ENCODE measurements around the gene SKA1. TPM values are rescaled to one million over a fixed set of nuclear protein-coding genes. Genes with fewer than 3 reads are reported as not detected.

SKA1 gene
- total and polyA plus RNA-seq, 2 of the 13 experiments (the other 11 are each of a cell fraction or from before 2014, with no cell fraction given) = 5.3 to 21.3 TPM

- TF ChIP-seq ZBTB44 (CRISPR knock-in tag; IDR thresholded peaks at IDR 0.05) (no peak), ZNF496 (CRISPR knock-in tag; IDR thresholded peaks at IDR 0.05; ENCODE audit: insufficient replicate concordance) (no peak), TBX2 (CRISPR knock-in tag; IDR thresholded peaks at IDR 0.05; ENCODE audit: borderline replicate concordance) (peak; percentile 61; the same call in 1 of the 2 replicates), YEATS2 (CRISPR knock-in tag; IDR thresholded peaks at IDR 0.05; ENCODE audit: borderline replicate concordance) (0 out of 2 replicates have a peak, but pooled peaks have one; percentile 29), PRDM15 (CRISPR knock-in tag; IDR thresholded peaks at IDR 0.05) (no peak), SKI (IDR thresholded peaks at IDR 0.05; ENCODE audit: partially characterized antibody) (no peak), ZNF670 (CRISPR knock-in tag; IDR thresholded peaks at IDR 0.05; ENCODE audit: borderline replicate concordance) (no peak), ARNT (IDR thresholded peaks at IDR 0.05) (no peak), REXO4 (CRISPR knock-in tag; IDR thresholded peaks at IDR 0.05; ENCODE audit: borderline replicate concordance) (no peak), ZBTB3 (CRISPR knock-in tag; IDR thresholded peaks at IDR 0.05; ENCODE audit: borderline replicate concordance, low read depth) (no peak), HMG20A (CRISPR knock-in tag; IDR thresholded peaks at IDR 0.05; ENCODE audit: borderline replicate concordance) (no peak), ZNF468 (CRISPR knock-in tag; IDR thresholded peaks at IDR 0.05) (no peak), ZNF382 (CRISPR knock-in tag; IDR thresholded peaks at IDR 0.05; ENCODE audit: borderline replicate concordance) (no peak), ZNF672 (CRISPR knock-in tag; IDR thresholded peaks at IDR 0.05) (no peak), ZNF333 (CRISPR knock-in tag; IDR thresholded peaks at IDR 0.05; ENCODE audit: borderline replicate concordance) (no peak), ZNF362 (CRISPR knock-in tag; IDR thresholded peaks at IDR 0.05; ENCODE audit: borderline replicate concordance) (no peak), CHCHD3 (CRISPR knock-in tag; IDR thresholded peaks at IDR 0.05) (no peak), SALL1 (CRISPR knock-in tag; IDR thresholded peaks at IDR 0.05) (peak; percentile 52; the same call in 1 of the 2 replicates), ZNF274 (CRISPR knock-in tag; IDR thresholded peaks at IDR 0.05) (no peak), RAD51 (IDR thresholded peaks at IDR 0.05; ENCODE audit: borderline replicate concordance) (no peak)
- TF ChIP-seq, protein P1, sequence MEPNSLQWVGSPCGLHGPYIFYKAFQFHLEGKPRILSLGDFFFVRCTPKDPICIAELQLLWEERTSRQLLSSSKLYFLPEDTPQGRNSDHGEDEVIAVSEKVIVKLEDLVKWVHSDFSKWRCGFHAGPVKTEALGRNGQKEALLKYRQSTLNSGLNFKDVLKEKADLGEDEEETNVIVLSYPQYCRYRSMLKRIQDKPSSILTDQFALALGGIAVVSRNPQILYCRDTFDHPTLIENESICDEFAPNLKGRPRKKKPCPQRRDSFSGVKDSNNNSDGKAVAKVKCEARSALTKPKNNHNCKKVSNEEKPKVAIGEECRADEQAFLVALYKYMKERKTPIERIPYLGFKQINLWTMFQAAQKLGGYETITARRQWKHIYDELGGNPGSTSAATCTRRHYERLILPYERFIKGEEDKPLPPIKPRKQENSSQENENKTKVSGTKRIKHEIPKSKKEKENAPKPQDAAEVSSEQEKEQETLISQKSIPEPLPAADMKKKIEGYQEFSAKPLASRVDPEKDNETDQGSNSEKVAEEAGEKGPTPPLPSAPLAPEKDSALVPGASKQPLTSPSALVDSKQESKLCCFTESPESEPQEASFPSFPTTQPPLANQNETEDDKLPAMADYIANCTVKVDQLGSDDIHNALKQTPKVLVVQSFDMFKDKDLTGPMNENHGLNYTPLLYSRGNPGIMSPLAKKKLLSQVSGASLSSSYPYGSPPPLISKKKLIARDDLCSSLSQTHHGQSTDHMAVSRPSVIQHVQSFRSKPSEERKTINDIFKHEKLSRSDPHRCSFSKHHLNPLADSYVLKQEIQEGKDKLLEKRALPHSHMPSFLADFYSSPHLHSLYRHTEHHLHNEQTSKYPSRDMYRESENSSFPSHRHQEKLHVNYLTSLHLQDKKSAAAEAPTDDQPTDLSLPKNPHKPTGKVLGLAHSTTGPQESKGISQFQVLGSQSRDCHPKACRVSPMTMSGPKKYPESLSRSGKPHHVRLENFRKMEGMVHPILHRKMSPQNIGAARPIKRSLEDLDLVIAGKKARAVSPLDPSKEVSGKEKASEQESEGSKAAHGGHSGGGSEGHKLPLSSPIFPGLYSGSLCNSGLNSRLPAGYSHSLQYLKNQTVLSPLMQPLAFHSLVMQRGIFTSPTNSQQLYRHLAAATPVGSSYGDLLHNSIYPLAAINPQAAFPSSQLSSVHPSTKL (CRISPR knock-in tag; IDR thresholded peaks at IDR 0.05) = peak; percentile 53; the same call in 1 of the 2 replicates
Observed at GRCh38 chr18:50401888-50402287, 27.0 kb downstream of the SKA1 start (continued).
